Immature natural killer cell (primary cell): ENCODE data around the gene ZNF613. TPM values are rescaled to one million over a fixed set of nuclear protein-coding genes. Genes with fewer than 3 reads are reported as not detected.
"Not testable (repeated sequence)": the region's sequence is repeated elsewhere in the genome, so short reads cannot be mapped to it uniquely, and the experiment has no call there.

ENCODE experiments used
- DNase-seq, 3 donors: peaks; one replicate each; pipeline ENCODE4 v3.0.0; 2022; ENCODE audit warnings: mixed read lengths in 1 of 3
- H3K27ac Mint-ChIP-seq, 6 donors: one replicate each; pipeline ENCODE4 v1.8.0; 2020; ENCODE audit warnings: mixed read lengths in 6 of 6, mild to moderate bottlenecking in 5 of 6, inconsistent platforms in 4 of 6, moderate library complexity in 3 of 6
- H3K27me3 Mint-ChIP-seq, 3 donors: one replicate each; pipeline ENCODE4 v1.8.0; 2020 to 2021; ENCODE audit warnings: low read depth in 3 of 3, mild to moderate bottlenecking in 3 of 3, mixed read lengths in 3 of 3, moderate library complexity in 3 of 3, inconsistent platforms in 1 of 3
- H3K36me3 Mint-ChIP-seq, 3 donors: one replicate each; pipeline ENCODE4 v1.8.0; 2020; ENCODE audit warnings: mixed read lengths in 3 of 3, inconsistent platforms in 2 of 3, mild to moderate bottlenecking in 2 of 3
- H3K4me1 Mint-ChIP-seq, 2 donors: one replicate each; pipeline ENCODE4 v1.8.0; 2020; ENCODE audit warnings: inconsistent platforms in 2 of 2, mild to moderate bottlenecking in 2 of 2, mixed read lengths in 2 of 2, moderate library complexity in 1 of 2
- H3K4me3 Mint-ChIP-seq, 5 donors: one replicate each; pipeline ENCODE4 v1.8.0; 2020; ENCODE audit warnings: mild to moderate bottlenecking in 5 of 5, mixed read lengths in 5 of 5, inconsistent platforms in 3 of 5, moderate library complexity in 3 of 5
- H3K9me3 Mint-ChIP-seq, 6 donors: one replicate each; pipeline ENCODE4 v1.8.0; 2020; ENCODE audit warnings: mild to moderate bottlenecking in 6 of 6, mixed read lengths in 6 of 6, inconsistent platforms in 4 of 6, moderate library complexity in 3 of 6
- polyA plus RNA-seq, 3 donors: library from polyadenylated mRNA; unstranded; fragments of 300-500 nt; fragmentation: Illumina TruSeq; gene quantifications; one replicate each; pipeline ENCODE4 v1.2.3, GENCODE V29; 2021

Gene ZNF613
- polyA plus RNA-seq, 3 donors from 2014 or later = 2.9 to 6.8 (median 5.8) TPM

DNA sequence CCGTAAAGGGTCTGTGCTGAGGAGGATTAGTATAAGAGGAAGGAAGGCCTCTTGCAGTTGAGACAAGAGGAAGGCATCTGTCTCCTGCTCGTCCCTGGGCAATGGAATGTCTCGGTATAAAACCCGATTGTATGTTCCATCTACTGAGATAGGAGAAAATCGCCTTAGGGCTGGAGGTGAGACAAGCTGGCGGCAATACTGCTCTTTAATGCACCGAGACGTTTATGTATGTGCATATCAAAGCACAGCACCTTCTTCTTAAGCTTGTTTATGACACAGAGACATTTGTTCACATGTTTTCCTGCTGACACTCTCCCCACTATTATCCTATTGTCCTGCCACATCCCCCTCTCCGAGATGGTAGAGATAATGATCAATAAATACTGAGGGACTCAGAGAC, 21.2 kb upstream of the ZNF613 start:
- not testable (repeated sequence) for H3K4me3 Mint-ChIP-seq, DNase-seq, H3K27ac Mint-ChIP-seq
- Mint-ChIP-seq H3K4me1 (peaks cover 29 to 36% of the 10 kb centered on the region in 2 donors), H3K9me3 (peaks cover 20 to 62% (median 41%) of the 10 kb centered on the region in 6 donors), H3K27me3 (peaks cover 16 to 21% (median 17%) of the 10 kb centered on the region in 3 donors), H3K36me3 (peaks cover 32 to 41% (median 37%) of the 10 kb centered on the region in 3 donors)

DNA sequence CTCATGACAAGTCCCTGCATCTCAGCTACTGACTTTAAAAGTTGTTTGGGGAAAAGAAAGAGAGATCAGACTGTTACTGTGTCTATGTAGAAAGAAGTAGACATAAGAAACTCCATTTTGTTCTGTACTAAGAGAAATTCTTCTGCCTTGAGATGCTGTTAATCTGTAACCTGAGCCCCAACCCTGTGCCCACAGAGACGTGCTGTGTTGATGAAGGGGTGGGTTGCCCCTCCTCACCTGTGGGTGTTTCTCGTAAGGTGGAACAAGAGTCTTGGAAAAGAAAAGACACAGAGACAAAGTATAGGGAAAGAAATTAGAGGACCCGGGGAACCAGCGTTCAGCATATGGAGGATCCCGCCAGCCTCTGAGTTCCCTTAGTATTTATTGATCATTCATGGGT, 19.3 kb upstream of the ZNF613 start:
- not testable (repeated sequence) for H3K4me3 Mint-ChIP-seq, H3K27ac Mint-ChIP-seq, DNase-seq
- Mint-ChIP-seq H3K4me1 (peaks cover 20 to 23% of the 10 kb centered on the region in 2 donors), H3K36me3 (peaks cover 16 to 29% (median 24%) of the 10 kb centered on the region in 3 donors), H3K9me3 (peaks cover 24 to 59% (median 39%) of the 10 kb centered on the region in 6 donors), H3K27me3 (peaks cover 16 to 21% (median 17%) of the 10 kb centered on the region in 3 donors)

DNA sequence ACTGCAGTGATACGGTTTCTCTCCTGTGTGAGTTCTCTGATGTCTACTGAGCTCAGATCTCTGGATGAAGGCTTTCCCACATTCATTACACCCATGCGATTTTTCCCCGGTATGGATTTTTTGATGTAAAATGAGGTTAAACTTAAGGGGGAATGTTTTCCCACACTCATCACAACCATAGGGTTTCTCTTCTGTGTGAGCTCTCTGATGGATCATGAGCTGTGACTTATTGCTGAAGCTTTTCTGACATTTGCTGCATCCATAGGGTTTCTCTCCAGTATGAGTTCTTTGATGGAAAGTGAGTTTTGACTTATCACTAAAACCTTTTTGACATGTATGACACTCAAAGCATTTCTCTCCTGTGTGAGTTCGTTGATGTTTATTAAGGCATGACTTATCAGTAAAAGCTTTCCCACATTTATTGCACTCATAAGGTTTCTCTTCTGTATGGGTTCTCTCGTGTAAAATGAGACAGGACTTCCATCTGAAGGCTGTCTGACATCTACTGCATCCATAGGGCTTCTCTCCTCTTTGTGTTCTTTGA, 11.9 kb upstream of the ZNF613 start:
- Mint-ChIP-seq H3K4me1 (no peaks in the 10 kb centered on the region), H3K36me3 (peaks cover 11 to 24% (median 24%) of the 10 kb centered on the region in 3 donors), H3K27ac (no peak overlapping the region), H3K4me3 (no peak overlapping the region), H3K9me3 (peaks cover 49 to 91% (median 68%) of the 10 kb centered on the region in 6 donors), H3K27me3 (peaks cover 2 to 10% (median 7%) of the 10 kb centered on the region in 3 donors)
- no peak for DNase-seq

DNA sequence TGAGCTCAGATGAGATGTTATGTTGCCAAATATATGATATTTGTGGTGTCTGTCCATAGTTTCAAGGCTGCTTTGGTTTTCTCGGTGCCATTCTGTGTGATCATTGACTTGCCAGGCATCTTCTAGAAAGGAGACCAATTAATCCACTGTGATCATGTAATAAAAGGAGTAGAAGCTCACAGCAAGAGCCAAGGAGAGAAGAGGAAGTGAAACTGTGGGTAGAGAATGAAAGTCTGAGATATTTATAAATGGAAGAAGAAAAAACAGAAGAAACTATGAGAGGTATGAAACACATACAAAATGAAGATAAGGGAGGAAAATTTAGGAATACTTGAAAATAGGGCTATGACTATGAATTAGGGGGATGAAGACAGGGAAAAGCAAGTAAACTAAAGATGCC, 11.1 kb upstream of the ZNF613 start:
- Mint-ChIP-seq H3K27me3 (peaks cover 2 to 8% (median 7%) of the 10 kb centered on the region in 3 donors), H3K4me3 (no peak overlapping the region), H3K27ac (no peak overlapping the region), H3K9me3 (peaks cover 56 to 92% (median 73%) of the 10 kb centered on the region in 6 donors), H3K36me3 (peaks cover 11 to 28% (median 24%) of the 10 kb centered on the region in 3 donors), H3K4me1 (no peaks in the 10 kb centered on the region)
- DNase-seq = no peak

DNA sequence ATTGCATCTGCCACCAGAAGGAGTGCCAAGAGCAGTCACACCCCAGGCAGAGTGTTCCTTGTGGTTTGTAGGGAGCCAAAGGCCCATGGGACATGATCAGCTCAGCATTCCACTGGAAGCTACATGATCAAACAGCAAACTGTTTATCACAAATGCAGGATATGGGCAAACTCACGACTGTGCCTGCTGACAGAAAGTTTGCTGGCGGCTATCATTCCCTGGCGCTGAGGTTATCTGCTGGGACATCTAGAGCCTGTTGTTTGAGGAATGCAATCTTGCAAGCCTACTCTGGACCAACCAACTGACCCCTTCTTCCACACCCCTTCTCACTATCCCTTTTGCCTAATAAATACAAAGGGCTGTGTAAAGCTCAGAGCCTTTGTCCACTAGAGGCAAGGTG, 7.7 kb upstream of the ZNF613 start:
- peaks cover 5 to 31% (median 20%) of the 10 kb centered on the region in 3 donors for H3K36me3 Mint-ChIP-seq
- H3K9me3 Mint-ChIP-seq = peaks cover 69 to 98% (median 89%) of the 10 kb centered on the region in 6 donors
- no peak overlapping the region for H3K4me3 Mint-ChIP-seq
- DNase-seq = no peak
- no peak overlapping the region for H3K27ac Mint-ChIP-seq
- H3K27me3 Mint-ChIP-seq = peaks cover 2 to 10% (median 6%) of the 10 kb centered on the region in 3 donors
- no peaks in the 10 kb centered on the region for H3K4me1 Mint-ChIP-seq

DNA sequence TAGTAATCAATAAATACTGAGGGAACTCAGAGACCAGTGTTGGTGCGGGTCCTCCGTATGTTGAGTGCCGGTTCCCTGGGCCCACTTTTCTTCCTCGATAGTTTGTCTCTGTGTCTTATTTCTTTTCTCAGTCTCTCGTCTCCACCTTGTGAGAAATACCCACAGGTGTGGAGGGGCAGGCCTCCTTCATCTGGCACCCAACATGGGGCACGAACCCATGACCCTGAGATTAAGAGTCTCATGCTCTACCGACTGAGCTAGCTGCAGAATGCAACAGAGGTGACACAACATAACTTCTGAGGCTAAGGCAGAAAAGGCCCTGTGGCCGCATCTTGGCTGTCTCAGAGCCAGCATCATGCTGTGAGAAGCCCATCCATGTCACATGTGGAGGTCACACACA, 5.3 kb upstream of the ZNF613 start:
- H3K4me3 Mint-ChIP-seq = no peak overlapping the region
- DNase-seq = no peak
- peaks cover 7 to 8% of the 10 kb centered on the region in 2 donors for H3K4me1 Mint-ChIP-seq
- peaks cover 59 to 98% (median 78%) of the 10 kb centered on the region in 6 donors for H3K9me3 Mint-ChIP-seq
- H3K27ac Mint-ChIP-seq = peak overlapping the region in 1 of 6 donors; percentile 58
- H3K36me3 Mint-ChIP-seq = peaks cover 3 to 30% (median 21%) of the 10 kb centered on the region in 3 donors
- H3K27me3 Mint-ChIP-seq = peaks cover 0 to 12% (median 5%) of the 10 kb centered on the region in 3 donors

DNA sequence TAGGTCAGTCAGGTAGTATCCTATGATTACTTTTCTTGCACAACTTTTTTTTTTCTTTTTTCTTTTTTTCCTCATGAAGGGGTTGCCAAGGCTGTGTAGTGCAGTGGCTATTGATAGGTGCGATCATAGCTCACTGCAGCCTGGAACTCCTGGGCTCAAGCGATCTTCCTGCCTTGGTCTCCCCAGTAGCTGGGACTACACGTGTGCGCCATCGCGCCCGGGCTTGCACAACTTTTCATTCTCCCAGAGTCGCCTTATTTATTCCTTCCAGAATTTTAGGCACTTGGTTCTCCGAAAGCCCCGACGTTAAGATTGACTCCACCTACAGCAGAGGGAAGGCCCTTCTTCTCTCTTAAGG, 867 bp upstream of the ZNF613 start:
- Mint-ChIP-seq H3K4me3 (peak overlapping the region; percentile 92 to 100 (median 96)), H3K27ac (peak overlapping the region; percentile 89 to 99 (median 94)), H3K9me3 (peaks cover 30 to 56% (median 44%) of the 10 kb centered on the region in 6 donors), H3K27me3 (peaks cover 2 to 9% (median 5%) of the 10 kb centered on the region in 3 donors), H3K36me3 (peaks cover 33 to 35% (median 34%) of the 10 kb centered on the region in 3 donors), H3K4me1 (peaks cover 28 to 42% of the 10 kb centered on the region in 2 donors)
- DNase-seq = no peak

DNA sequence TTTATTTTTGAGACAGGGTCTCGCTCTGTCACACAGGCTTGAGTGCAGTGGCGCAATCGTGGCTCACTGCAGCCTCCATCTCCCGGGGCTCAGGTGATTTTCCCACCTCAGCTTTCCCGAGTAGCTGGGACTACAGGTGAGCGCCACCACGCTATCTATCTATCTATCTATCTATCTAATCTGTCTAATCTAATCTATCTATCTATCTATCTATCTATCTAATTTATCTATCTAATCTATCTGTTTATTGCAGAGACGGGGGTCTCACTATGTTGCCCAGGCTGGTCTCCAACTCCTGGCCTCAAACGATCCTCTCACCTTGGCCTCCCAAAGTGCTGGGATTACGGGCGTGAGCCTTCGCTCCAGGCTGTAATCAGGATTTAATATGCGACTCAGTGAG, 587 bp downstream of the ZNF613 start:
- Mint-ChIP-seq H3K4me1 (peaks cover 28 to 47% of the 10 kb centered on the region in 2 donors), H3K4me3 (peak overlapping the region; percentile 92 to 100 (median 96)), H3K36me3 (peaks cover 35 to 47% (median 40%) of the 10 kb centered on the region in 3 donors), H3K9me3 (peaks cover 18 to 48% (median 35%) of the 10 kb centered on the region in 6 donors), H3K27ac (peak overlapping the region; percentile 89 to 99 (median 94)), H3K27me3 (peaks cover 2 to 7% (median 5%) of the 10 kb centered on the region in 3 donors)
- no peak for DNase-seq

DNA sequence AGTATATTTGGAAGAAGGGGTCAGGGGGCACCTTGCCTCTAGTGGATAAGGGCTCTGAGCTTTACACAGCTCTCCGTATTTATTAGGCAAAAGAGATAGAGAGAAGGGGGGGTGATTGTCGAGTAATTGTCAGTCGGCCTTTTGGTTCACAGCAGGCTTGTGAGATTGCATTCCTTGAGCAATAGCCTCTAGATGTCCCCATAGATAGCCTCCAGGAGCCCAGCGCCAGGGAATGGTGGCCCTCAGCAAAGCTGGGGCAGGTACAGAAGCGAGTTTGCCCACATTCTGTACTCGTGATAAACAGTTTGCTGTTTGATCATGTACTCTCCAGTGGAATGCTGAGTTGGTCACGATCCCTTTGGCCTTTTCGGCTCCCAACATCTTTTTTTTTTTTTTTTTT, 4.6 kb downstream of the ZNF613 start:
- Mint-ChIP-seq H3K27ac (no peak overlapping the region), H3K27me3 (peaks cover 0 to 2% (median 1%) of the 10 kb centered on the region in 3 donors), H3K4me1 (peaks cover 21 to 40% of the 10 kb centered on the region in 2 donors), H3K4me3 (no peak overlapping the region), H3K9me3 (peaks cover 14 to 39% (median 27%) of the 10 kb centered on the region in 6 donors), H3K36me3 (peaks cover 56 to 79% (median 67%) of the 10 kb centered on the region in 3 donors)
- no peak for DNase-seq

DNA sequence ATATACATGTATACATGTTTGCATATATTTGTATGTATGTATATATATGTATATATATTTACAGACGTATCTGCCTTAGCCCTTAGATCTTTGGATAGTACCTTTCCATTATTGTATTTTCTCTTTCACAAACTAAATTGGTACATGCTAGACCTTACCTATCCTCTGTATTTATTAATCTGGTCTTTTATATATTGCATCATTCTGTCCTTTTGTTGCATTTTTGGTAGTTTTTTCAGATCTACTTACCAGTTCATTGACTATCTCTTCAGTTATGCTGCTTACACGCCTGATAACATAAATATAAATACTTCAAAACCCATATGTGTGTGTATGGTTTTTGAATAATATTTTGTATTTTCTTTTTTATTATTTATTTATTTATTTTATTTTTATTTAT, 11.7 kb downstream of the ZNF613 start:
- H3K27me3 Mint-ChIP-seq = peaks cover 0 to 3% (median 0%) of the 10 kb centered on the region in 3 donors
- DNase-seq = no peak
- peaks cover 90 to 100% (median 98%) of the 10 kb centered on the region in 3 donors for H3K36me3 Mint-ChIP-seq
- H3K4me1 Mint-ChIP-seq = peaks cover 0 to 2% of the 10 kb centered on the region in 2 donors
- no peak overlapping the region for H3K4me3 Mint-ChIP-seq
- H3K9me3 Mint-ChIP-seq = peaks cover 52 to 96% (median 81%) of the 10 kb centered on the region in 6 donors
- H3K27ac Mint-ChIP-seq = no peak overlapping the region

DNA sequence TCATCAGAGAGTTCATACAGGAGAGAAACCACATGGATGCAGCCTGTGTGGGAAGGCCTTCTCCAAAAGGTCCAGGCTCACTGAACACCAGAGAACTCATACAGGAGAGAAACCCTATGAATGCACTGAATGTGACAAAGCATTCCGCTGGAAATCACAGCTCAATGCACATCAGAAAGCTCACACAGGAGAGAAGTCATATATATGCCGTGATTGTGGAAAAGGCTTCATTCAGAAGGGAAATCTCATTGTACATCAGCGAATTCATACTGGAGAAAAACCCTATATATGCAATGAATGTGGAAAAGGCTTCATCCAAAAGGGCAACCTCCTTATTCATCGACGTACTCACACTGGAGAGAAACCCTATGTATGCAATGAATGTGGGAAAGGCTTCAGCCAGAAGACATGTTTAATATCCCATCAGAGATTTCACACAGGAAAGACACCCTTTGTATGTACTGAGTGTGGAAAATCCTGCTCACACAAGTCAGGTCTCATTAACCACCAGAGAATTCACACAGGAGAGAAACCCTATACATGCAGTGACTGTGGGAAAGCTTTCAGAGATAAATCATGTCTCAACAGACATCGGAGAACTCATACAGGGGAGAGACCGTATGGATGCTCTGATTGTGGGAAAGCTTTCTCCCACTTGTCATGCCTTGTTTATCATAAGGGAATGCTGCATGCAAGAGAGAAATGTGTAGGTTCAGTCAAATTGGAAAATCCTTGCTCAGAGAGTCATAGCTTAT, 17.7 kb downstream of the ZNF613 start:
- peaks cover 73 to 98% (median 97%) of the 10 kb centered on the region in 6 donors for H3K9me3 Mint-ChIP-seq
- peaks cover 0 to 5% (median 1%) of the 10 kb centered on the region in 3 donors for H3K27me3 Mint-ChIP-seq
- peaks cover 61 to 67% (median 65%) of the 10 kb centered on the region in 3 donors for H3K36me3 Mint-ChIP-seq
- H3K4me3 Mint-ChIP-seq = peak overlapping the region in 1 of 5 donors; percentile 33
- peaks cover 0 to 2% of the 10 kb centered on the region in 2 donors for H3K4me1 Mint-ChIP-seq
- DNase-seq = no peak
- no peak overlapping the region for H3K27ac Mint-ChIP-seq

DNA sequence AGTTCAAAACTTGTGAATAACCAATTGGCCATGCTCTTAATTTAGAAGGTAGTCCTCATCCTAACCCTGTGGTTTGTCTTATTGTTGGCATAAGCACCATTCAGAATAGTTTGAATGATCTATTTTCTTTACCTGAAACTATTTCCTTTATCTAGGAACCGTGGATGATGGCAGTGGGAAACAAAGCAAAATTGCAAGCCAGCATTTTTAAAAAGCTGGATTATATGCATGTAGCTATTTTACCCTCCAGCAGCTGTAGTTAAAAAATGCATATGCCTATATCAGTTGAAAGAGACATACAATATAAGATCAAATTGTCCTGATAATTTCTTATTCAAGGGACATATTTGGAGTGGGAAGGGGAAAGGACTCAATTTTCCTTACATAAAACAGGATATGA, 19.3 kb downstream of the ZNF613 start:
- peaks cover 71 to 98% (median 97%) of the 10 kb centered on the region in 6 donors for H3K9me3 Mint-ChIP-seq
- no peak overlapping the region for H3K4me3 Mint-ChIP-seq
- peaks cover 2 to 5% (median 4%) of the 10 kb centered on the region in 3 donors for H3K27me3 Mint-ChIP-seq

DNA sequence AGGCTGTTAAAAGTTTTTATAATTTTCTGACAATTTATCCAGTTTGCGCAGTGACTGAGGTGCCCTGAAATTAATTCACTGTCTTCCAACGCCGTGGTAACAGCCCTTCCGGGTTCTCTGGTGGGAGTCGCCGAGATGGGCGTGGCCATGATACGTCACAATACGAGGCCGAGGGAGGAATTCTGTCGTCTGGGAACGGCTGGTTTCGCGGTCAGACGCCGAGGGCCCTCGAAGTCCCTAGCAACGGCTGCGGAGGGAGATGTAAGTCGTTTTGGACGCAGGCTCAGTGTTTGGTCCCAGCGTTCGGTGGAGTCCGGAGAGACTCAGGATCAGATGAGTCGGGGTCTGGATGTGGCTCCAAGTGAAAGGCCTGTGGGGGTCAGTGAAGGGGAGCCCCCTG, 21.7 kb downstream of the ZNF613 start:
- Mint-ChIP-seq H3K36me3 (peaks cover 27 to 39% (median 35%) of the 10 kb centered on the region in 3 donors), H3K9me3 (peaks cover 54 to 90% (median 86%) of the 10 kb centered on the region in 6 donors), H3K4me3 (no peak overlapping the region)

More for the DNA sequence above, 19.3 kb downstream of the ZNF613 start:
- Mint-ChIP-seq H3K27ac (no peak overlapping the region), H3K36me3 (peaks cover 46 to 58% (median 54%) of the 10 kb centered on the region in 3 donors), H3K4me1 (no peaks in the 10 kb centered on the region)
- no peak for DNase-seq

DNA sequence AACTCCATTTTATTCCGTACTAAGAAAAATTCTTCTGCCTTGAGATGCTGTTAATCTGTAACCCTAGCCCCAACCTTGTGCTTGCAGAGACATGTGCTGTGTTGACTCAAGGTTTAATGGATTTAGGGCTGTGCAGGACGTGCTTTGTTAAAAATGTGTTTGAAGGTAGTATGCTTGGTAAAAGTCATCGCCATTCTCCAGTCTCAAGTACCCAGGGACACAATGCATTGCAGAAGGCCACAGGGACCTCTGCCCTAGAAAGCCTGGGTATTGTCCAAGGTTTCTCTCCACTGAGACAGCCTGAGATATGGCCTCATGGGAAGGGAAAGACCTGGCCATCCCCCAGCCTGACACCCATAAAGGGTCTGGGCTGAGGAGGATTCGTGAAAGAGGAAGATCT, 30.6 kb downstream of the ZNF613 start:
- not testable (repeated sequence) for DNase-seq, H3K27me3 Mint-ChIP-seq, H3K4me1 Mint-ChIP-seq, H3K4me3 Mint-ChIP-seq, H3K27ac Mint-ChIP-seq
- peaks cover 27 to 49% (median 43%) of the 10 kb centered on the region in 3 donors for H3K36me3 Mint-ChIP-seq
- peaks cover 56 to 93% (median 86%) of the 10 kb centered on the region in 6 donors for H3K9me3 Mint-ChIP-seq

More for the DNA sequence above, 21.7 kb downstream of the ZNF613 start:
- peaks cover 2 to 7% (median 4%) of the 10 kb centered on the region in 3 donors for H3K27me3 Mint-ChIP-seq
- DNase-seq = no peak
- H3K4me1 Mint-ChIP-seq = no peaks in the 10 kb centered on the region
- H3K27ac Mint-ChIP-seq = no peak overlapping the region
